NB4 (cell line): ENCODE measurements around the gene AEBP2.
"Not testable (repeated sequence)": the region's sequence is repeated elsewhere in the genome, so short reads cannot be mapped to it uniquely, and the experiment has no call there.

Source experiments
- DNase-seq: peaks from one replicate; pipeline ENCODE4 v3.0.0; 2010; ENCODE audit warnings: low read depth
- H3K4me3 ChIP-seq: one replicate; pipeline ENCODE4 v1.5.1; 2011; ENCODE audit warnings: mild to moderate bottlenecking, low read depth, low read length, moderate library complexity
- CTCF ChIP-seq: IDR thresholded peaks from one replicate; pipeline ENCODE4 v1.5.1; 2012; ENCODE audit warnings: low read depth, low read length
- MYC ChIP-seq: IDR thresholded peaks from 2 replicates; pipeline ENCODE4 v1.6.1; 2011; ENCODE audit warnings: low read depth, low read length
- POLR2A ChIP-seq: IDR thresholded peaks from 2 replicates; pipeline ENCODE4 v1.6.1; 2011; ENCODE audit warnings: mild to moderate bottlenecking; ENCODE audit not compliant: insufficient read length; ENCODE audit errors: extremely low read depth
- TF ChIP-seq, protein P1 (sequence below): IDR thresholded peaks from 2 replicates; pipeline ENCODE4 v1.6.1; 2011; ENCODE audit warnings: low read depth, low read length

The AEBP2 gene

DNA sequence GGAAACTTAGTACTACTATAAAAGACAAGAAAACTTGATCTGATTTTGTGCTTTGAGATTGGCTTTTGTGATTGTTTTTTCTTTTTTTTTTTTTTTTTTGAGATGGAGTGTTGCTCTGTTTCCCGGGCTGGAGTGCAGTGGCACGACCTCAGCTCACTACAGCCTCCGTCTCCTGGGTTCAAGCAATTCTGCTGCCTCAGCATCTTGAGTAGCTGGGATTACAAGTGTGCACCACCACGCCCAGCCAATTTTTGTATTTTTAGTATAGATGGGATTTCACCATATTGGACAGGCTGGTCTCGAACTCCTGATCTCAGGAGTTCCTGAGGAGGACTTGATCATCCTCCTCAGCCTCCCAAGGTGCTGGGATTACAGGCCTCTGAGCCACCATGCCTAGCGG is 26.4 kb downstream of the AEBP2 start:
- DNase-seq, result no peak
- TF ChIP-seq CTCF (no peak), POLR2A (no peak), MYC (no peak)
- TF ChIP-seq, protein P1, sequence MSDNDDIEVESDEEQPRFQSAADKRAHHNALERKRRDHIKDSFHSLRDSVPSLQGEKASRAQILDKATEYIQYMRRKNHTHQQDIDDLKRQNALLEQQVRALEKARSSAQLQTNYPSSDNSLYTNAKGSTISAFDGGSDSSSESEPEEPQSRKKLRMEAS, result no peak
- H3K4me3 ChIP-seq, result no peak overlapping the region

GRCh38 chr12:19474147-19474546 is 34.9 kb downstream of the AEBP2 start:
- no peak for DNase-seq
- H3K4me3 ChIP-seq, result no peak overlapping the region
- no peak for TF ChIP-seq MYC
- TF ChIP-seq, protein P1, result no peak
- TF ChIP-seq POLR2A, result no peak
- TF ChIP-seq CTCF, result no peak

- not testable (repeated sequence) for H3K4me3 ChIP-seq, DNase-seq
These were observed 36.7 kb downstream of the AEBP2 start for GRCh38 chr12:19475884-19476505.

DNA sequence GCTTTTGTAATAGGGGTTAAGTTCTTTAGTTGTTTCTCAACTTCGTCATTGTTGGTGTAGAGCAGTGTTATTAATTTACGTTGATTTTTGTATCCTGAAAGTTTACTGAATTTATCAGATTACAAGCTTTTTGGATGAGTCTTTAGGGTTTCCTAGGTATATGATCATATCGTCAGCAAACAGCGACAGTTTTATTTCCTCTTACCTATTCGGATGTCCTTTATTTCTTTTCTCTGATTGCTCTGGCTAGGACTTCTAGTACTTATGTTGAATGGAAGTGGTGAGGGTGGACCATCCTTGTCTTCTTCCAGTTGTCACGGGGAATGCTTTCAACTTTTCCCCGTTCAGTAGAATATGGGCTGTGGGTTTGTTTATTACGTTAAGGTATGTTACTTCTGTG is 37.8 kb downstream of the AEBP2 start:
- DNase-seq, result no peak
- H3K4me3 ChIP-seq, result no peak overlapping the region
- TF ChIP-seq CTCF (no peak), MYC (no peak), POLR2A (no peak)
- TF ChIP-seq, protein P1, result no peak

- TF ChIP-seq MYC, result no peak
- no peak for TF ChIP-seq POLR2A
- TF ChIP-seq, protein P1, result no peak
- TF ChIP-seq CTCF, result no peak
- DNase-seq, result no peak
- H3K4me3 ChIP-seq, result no peak overlapping the region
These were observed 41.2 kb downstream of the AEBP2 start for GRCh38 chr12:19480459-19480858.

DNA sequence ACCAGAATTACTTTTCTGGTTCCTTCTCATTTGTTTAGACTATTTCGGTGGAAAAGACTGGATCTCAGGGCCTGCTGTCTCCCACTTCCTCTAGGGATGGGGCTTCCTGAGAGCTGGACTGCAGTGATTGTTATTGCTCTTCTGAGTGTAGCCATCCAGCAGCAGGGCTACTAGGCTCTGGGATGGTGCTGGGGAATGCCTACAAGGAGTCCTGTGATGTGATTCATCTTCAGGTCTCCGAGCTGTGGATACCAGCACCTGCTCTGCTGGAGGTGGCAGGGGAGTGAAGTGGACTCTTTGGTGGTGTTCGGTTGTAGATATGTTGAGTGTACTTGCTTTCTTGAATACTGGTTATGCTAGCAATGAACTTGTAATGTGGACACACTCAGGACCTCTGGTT is 42.7 kb downstream of the AEBP2 start:
- H3K4me3 ChIP-seq, result no peak overlapping the region
- no peak for DNase-seq
- TF ChIP-seq CTCF (no peak), MYC (no peak), POLR2A (no peak)
- TF ChIP-seq, protein P1, result no peak
